Measurements from ENCODE around the gene LTC4S.

The LTC4S gene

DNA sequence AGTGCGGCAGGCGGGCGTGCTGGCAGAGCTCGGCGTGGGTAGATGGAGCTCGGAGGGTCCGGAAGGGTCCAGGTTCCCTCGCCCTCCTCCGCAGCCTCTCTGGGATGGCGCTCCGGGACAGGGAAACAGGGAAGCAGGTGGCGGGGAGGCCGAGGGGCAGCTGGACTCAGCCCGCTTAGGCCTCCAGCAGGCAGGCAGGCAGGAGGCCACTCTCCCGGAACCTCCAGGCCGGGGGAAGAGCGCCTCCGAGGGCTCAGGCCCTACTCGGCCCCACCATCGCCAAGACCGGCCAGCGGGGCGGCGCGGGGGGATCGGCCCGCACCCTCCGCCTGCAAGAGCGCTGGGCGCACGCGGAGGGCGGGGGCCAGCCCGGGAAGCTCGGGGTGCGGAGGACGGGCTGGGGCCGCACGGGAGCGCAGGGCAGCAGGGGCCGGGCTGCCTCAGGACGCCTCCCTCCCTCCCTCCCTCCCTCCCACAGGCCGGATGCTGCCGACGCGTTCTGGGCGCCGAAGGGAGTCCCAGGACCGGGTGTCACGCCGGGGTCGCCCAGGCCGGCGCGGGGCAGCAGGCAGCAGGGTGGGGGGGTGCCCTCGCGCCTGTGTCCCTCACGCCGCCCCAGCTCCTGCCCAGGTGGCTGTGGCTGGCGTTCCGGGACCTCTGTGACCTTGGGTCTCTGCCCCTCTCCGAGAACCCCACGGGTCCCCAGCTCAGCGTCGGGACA lies 11.9 kb downstream of the LTC4S start:
- in situ Hi-C loops (cut with HindIII; ENCODE audit: low sequenced_read_pairs), result no loop called here

- in situ Hi-C loops (cut with HindIII; ENCODE audit: low sequenced_read_pairs), result no loop called here
Measured at GRCh38 chr5:179806250-179807048, 12.7 kb downstream of the LTC4S start, which contains the start of gene MGAT4B. Gene MGAT4B, minus strand, starts transcription at chr5:179806866. Its CDS starts 283 bp downstream, at chr5:179806583.

- in situ Hi-C loops (cut with HindIII; ENCODE audit: low sequenced_read_pairs), result no loop called here
Measured at GRCh38 chr5:179812135-179812825, 18.5 kb downstream of the LTC4S start.

GRCh38 chr5:179812997-179813607 lies 19.3 kb downstream of the LTC4S start:
- in situ Hi-C loops (cut with HindIII; ENCODE audit: low sequenced_read_pairs), result no loop called here

DNA sequence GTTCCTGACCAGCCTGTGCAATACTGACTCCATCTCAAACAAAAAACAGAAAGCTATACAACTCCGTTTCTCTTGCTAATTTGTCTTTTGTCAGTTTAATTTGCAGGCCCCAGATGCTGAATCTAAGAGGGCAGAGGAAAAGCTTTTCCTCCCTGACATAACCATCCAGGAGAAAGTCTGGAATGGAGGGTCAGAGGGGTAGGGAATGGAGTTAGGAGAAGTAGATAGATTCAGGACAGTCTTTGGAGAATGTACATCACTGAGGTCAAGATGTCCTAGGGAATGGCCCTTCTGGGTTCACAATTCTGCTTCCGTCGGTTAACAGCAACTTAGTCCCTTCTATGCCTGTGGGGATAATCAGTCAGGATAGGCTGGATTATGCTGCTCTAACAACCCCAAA lies 20.3 kb downstream of the LTC4S start:
- in situ Hi-C loops (cut with HindIII; ENCODE audit: low sequenced_read_pairs), result no loop called here

GRCh38 chr5:179815491-179816249 lies 21.9 kb downstream of the LTC4S start:
- in situ Hi-C loops (cut with HindIII; ENCODE audit: low sequenced_read_pairs), result no loop called here

GRCh38 chr5:179816401-179816795 lies 22.6 kb downstream of the LTC4S start:
- in situ Hi-C loops (cut with HindIII; ENCODE audit: low sequenced_read_pairs), result no loop called here

- in situ Hi-C loops (cut with HindIII; ENCODE audit: low sequenced_read_pairs), result no loop called here
Measured at GRCh38 chr5:179816796-179817469, 23.1 kb downstream of the LTC4S start.

- in situ Hi-C loops (cut with HindIII; ENCODE audit: low sequenced_read_pairs), result no loop called here
Measured at GRCh38 chr5:179817470-179817840, 23.7 kb downstream of the LTC4S start.

GRCh38 chr5:179817890-179818745 lies 24.3 kb downstream of the LTC4S start:
- in situ Hi-C loops (cut with HindIII; ENCODE audit: low sequenced_read_pairs), result no loop called here

- in situ Hi-C loops (cut with HindIII; ENCODE audit: low sequenced_read_pairs), result no loop called here
Measured at GRCh38 chr5:179818746-179819295, 25.0 kb downstream of the LTC4S start.

DNA sequence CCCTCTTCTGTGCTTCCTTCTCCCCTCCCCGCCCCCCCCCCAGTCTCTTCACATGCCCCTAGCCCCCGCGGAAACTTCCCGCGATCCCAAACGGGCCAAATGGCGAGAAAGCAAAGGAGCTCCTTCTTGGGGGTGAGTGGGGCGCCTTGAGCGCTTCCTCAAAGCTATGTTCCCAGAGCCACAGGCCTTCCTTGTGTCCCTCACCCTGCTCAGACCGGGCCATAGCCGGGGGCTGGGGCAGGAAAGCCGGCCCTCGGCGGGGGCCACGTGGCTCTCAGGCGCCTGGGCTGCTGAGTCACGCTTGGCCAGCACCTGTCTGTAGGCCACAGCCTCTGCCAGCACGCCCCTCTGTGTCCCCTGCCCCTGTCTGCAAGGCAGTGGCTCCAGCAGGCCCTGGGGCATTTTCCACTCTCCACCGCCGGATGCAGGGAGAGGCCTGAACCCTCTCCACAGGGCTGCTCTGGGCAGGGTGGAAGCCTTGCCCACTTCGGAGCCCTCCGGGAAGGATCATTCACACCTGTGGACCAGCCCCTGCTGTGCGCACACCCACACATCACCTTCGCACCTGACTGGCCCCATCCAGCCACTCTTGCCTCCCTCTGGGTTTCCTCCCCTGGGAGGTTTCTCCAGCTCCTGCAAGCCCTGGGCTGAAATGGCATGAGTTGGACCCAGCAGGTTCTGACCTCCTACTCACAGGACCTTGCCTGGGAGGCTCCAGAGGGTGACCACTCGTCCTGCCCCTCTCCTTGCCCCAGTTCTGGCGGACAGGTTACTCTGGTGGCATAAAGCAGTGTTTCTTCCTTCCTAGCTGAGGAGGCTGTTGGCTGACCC lies 25.7 kb downstream of the LTC4S start:
- in situ Hi-C loops (cut with HindIII; ENCODE audit: low sequenced_read_pairs), result no loop called here

- in situ Hi-C loops (cut with HindIII; ENCODE audit: low sequenced_read_pairs), result no loop called here
Measured at GRCh38 chr5:179820127-179820482, 26.3 kb downstream of the LTC4S start.

DNA sequence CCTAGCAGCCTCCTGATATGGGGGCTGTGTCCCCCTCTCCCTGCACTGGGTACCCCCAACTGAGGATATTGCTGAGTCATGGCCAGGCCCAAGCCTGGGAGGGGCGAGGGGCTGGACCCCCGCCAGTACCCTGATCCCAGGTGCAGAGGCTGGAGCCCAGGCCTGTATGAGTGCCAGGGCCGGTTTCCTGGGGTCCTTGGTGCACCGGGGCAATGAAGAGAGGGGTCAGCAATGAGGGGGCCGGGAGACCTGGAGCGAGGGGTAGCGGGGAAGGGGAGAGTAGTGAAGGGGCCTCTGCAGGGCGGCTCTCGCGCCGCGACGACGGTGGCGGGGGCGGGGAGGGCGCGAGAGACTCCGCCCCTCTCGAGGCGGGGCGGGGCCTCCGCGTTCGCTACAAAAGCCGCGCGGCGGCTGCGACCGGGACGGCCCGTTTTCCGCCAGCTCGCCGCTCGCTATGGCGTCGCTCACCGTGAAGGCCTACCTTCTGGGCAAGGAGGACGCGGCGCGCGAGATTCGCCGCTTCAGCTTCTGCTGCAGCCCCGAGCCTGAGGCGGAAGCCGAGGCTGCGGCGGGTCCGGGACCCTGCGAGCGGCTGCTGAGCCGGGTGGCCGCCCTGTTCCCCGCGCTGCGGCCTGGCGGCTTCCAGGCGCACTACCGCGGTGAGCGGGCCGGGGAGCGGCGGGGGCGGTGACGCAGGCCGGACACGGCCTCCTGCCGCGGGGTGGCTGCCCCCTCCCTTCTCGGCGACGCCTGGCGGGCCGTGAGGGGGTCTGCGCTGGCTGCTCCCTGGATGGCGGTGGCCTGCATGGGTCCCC lies 26.9 kb downstream of the LTC4S start, which contains the start of gene SQSTM1:
SQSTM1 (plus strand) TSS at position 423 of the 815 bp plus-strand sequence; CDS start at position 455, 32 bp downstream.
- in situ Hi-C loops (cut with HindIII; ENCODE audit: low sequenced_read_pairs), result no loop called here

- in situ Hi-C loops (cut with HindIII; ENCODE audit: low sequenced_read_pairs), result no loop called here
Measured at GRCh38 chr5:179821298-179822058, 27.7 kb downstream of the LTC4S start.

DNA sequence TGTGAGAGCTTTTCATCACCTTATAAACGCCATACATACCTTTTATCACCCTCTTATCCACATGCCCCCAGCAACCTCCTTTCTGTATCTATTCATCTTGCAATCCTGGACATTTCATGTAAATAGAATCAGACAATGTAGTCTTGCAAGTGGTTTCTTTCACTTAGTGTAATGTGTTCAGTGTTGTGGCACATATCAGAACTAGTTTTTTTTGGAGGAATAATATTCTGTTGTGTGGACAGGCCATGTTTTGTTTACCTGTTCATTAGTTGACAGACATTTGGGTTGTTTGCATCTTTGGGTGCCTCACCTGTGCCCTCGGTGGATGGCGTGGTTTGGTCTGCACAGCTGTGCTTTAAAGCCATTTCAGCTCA lies 28.3 kb downstream of the LTC4S start:
- in situ Hi-C loops (cut with HindIII; ENCODE audit: low sequenced_read_pairs), result no loop called here
